Left forelimb (tissue), 1 donor: Measurements from ENCODE around the gene ZNF217.
"Not testable (repeated sequence)": the region's sequence is repeated elsewhere in the genome, so short reads cannot be mapped to it uniquely, and the experiment has no call there.

Source experiments
- DNase-seq: peaks from one replicate; pipeline ENCODE4 v3.0.0-alpha.2; 2018; ENCODE audit warnings: low spot score

The ZNF217 gene

DNA sequence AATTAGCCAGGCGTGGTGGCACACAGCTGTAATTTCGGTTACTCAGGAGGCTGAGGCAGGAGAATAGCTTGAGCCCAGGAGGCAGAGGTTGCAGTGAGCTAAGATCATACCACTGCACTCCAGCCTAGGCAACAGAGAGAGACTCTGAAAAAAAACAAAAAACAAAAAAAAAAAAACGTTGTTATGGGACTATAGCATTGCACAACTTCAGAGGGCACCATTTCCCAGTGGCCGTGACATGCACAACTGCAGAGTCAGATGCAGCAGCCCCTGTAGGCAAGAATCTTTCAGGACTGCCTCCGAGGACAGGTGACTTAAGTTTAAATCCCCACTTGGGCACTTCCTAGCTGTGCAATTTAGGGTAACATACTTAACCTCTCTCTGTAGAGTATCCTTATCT, 64.0 kb downstream of the ZNF217 start:
- no peak for DNase-seq

GRCh38 chr20:53527196-53527595, 66.4 kb downstream of the ZNF217 start:
- DNase-seq = no peak

GRCh38 chr20:53524589-53525312, 68.9 kb downstream of the ZNF217 start:
- DNase-seq = no peak

- DNase-seq = not testable (repeated sequence)
These were observed 70.0 kb downstream of the ZNF217 start for GRCh38 chr20:53523615-53524014.

- DNase-seq = no peak
These were observed 70.9 kb downstream of the ZNF217 start for GRCh38 chr20:53522696-53523095.

- no peak for DNase-seq
These were observed 71.6 kb downstream of the ZNF217 start for GRCh38 chr20:53522026-53522425.

DNA sequence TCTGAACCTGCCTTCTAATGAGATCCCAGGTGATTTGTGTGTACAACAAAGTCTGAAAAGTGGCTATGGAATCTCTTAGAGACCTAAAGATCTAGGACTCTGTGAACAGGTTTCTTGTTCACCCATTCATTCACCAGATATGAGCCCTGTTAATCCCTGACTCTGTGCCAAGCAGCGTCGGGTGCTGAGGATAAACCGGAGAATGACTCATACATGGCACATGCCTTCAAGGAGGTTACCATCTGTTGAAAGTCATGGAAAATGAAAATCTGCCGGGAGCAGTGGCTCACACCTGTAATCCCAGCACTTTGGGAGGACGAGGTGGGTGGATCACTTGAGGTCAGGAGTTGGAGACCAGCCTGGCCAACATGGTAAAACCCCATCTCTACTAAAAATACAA, 72.2 kb downstream of the ZNF217 start:
- DNase-seq = not testable (repeated sequence)

DNA sequence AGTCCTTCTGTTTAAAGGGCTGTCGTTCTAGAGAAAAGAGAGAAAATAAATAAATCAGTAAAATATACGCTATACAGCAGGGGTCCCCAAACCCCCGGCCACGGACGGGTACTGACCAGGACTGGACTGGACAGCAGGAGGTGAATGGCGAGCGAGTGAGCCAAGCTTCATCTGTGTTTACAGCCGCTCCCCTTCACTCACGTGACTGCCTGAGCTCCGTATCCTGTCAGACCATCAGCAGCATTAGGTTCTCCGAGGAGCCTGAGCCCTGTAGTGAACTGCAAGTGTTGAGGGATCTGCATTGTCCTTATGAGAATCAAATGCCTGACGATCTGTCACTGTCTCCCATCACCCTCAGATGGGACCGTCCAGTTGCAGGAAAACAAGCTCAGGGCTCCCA, 76.5 kb downstream of the ZNF217 start:
- no peak for DNase-seq
